Activated T-cell treated with anti-CD3 and anti-CD28 coated beads, Interleukin-2, amount 50 U/mL, for 48 hours (primary cell): ENCODE measurements around the gene TMEM156.
A peak's percentile ranks its signal among the peaks of the same experiment; 100 is the strongest.

Source experiments
- DNase-seq, 2 experiments: peaks; one replicate each; pipeline ENCODE4 v3.0.0-alpha.2; 2020

Gene TMEM156

GRCh38 chr4:39032218-39033085 is at the start of gene TMEM156:
Gene TMEM156 (minus strand): TSS chr4:39032409. CDS start chr4:39032313, 96 bp downstream.
- peak; percentile 51 to 62 for DNase-seq

GRCh38 chr4:39078829-39079228 is 46.6 kb upstream of the TMEM156 start:
- DNase-seq, result no peak

- DNase-seq, result no peak
These were observed 36.7 kb upstream of the TMEM156 start for GRCh38 chr4:39068907-39069306.

GRCh38 chr4:39067451-39067850 is 35.2 kb upstream of the TMEM156 start:
- no peak for DNase-seq

GRCh38 chr4:39067031-39067430 is 34.8 kb upstream of the TMEM156 start:
- no peak for DNase-seq

- no peak for DNase-seq
These were observed 34.2 kb upstream of the TMEM156 start for GRCh38 chr4:39066371-39066770.

- no peak for DNase-seq
These were observed 31.2 kb upstream of the TMEM156 start for GRCh38 chr4:39063430-39063829.

- DNase-seq, result no peak
These were observed 30.5 kb upstream of the TMEM156 start for GRCh38 chr4:39062770-39063097.

GRCh38 chr4:39062094-39062769 is 30.0 kb upstream of the TMEM156 start, which contains the start of gene KLHL5:
Gene KLHL5 (plus strand): TSS chr4:39062232. CDS start chr4:39062653, 421 bp downstream.
- no peak for DNase-seq

- DNase-seq, result no peak
These were observed 29.2 kb upstream of the TMEM156 start for GRCh38 chr4:39061457-39061856.

- DNase-seq, result no peak
These were observed 23.8 kb upstream of the TMEM156 start for GRCh38 chr4:39056023-39056422.

- DNase-seq, result no peak
These were observed 22.3 kb upstream of the TMEM156 start for GRCh38 chr4:39054497-39054896.

- DNase-seq, result no peak
These were observed 21.8 kb upstream of the TMEM156 start for GRCh38 chr4:39053983-39054382.

GRCh38 chr4:39051492-39051891 is 19.3 kb upstream of the TMEM156 start:
- no peak for DNase-seq

GRCh38 chr4:39050590-39050989 is 18.4 kb upstream of the TMEM156 start:
- DNase-seq, result no peak

GRCh38 chr4:39048311-39048710 is 16.1 kb upstream of the TMEM156 start:
- no peak for DNase-seq

- DNase-seq, result no peak
These were observed 15.5 kb upstream of the TMEM156 start for GRCh38 chr4:39047681-39048080.

GRCh38 chr4:39046249-39046648 is 14.0 kb upstream of the TMEM156 start:
- no peak for DNase-seq

GRCh38 chr4:39045827-39046221 is 13.6 kb upstream of the TMEM156 start:
- DNase-seq, result peak in 1 of 2 experiments; percentile 43

GRCh38 chr4:39044956-39045826 is 13.0 kb upstream of the TMEM156 start:
- DNase-seq, result no peak

GRCh38 chr4:39044364-39044955 is 12.3 kb upstream of the TMEM156 start:
- DNase-seq, result peak; percentile 97

- no peak for DNase-seq
These were observed 11.7 kb upstream of the TMEM156 start for GRCh38 chr4:39043861-39044363.
